GM20000 (cell line): ENCODE results near the gene CLK3.

Experiments
- DNase-seq: peaks from one replicate; pipeline ENCODE4 v3.0.0; 2012; ENCODE audit warnings: low spot score
- CTCF ChIP-seq: IDR thresholded peaks from 2 replicates; pipeline ENCODE4 v1.5.1; 2012; ENCODE audit warnings: mild to moderate bottlenecking, control low read depth; ENCODE audit errors: extremely low read depth, missing control alignments

Gene CLK3

GRCh38 chr15:74615508-74616365 is at the start of gene CLK3:
Gene CLK3 (plus strand): TSS chr15:74615836. CDS start chr15:74619197, 3,361 bp downstream.
- no peak for TF ChIP-seq CTCF
- peak; percentile 100 for DNase-seq

GRCh38 chr15:74568594-74568993 is 47.0 kb upstream of the CLK3 start:
- no peak for DNase-seq
- no peak for TF ChIP-seq CTCF

- TF ChIP-seq CTCF, result no peak
- DNase-seq, result no peak
Observed at GRCh38 chr15:74569731-74570070, 45.9 kb upstream of the CLK3 start.

- no peak for DNase-seq
- TF ChIP-seq CTCF, result no peak
Observed at GRCh38 chr15:74571191-74571590, 44.4 kb upstream of the CLK3 start.

GRCh38 chr15:74573987-74574386 is 41.6 kb upstream of the CLK3 start:
- DNase-seq, result no peak
- no peak for TF ChIP-seq CTCF

GRCh38 chr15:74578496-74578994 is 37.1 kb upstream of the CLK3 start:
- no peak for DNase-seq
- TF ChIP-seq CTCF, result no peak

- DNase-seq, result no peak
- no peak for TF ChIP-seq CTCF
Observed at GRCh38 chr15:74579001-74579400, 36.6 kb upstream of the CLK3 start.
